CD4-positive, alpha-beta T cell treated with Interleukin-12 subunit alpha and Interleukin-12 subunit beta, for 1 hour (primary cell): ENCODE data around the gene ELMO2.

Experiments used
- DNase-seq: peaks from one replicate; pipeline ENCODE4 v3.0.0-alpha.2; 2020

ELMO2 gene

GRCh38 chr20:46350986-46351267 lies 55.5 kb downstream of the ELMO2 start:
- no peak for DNase-seq

- DNase-seq: no peak
Measured at GRCh38 chr20:46350201-46350985, 56.0 kb downstream of the ELMO2 start.

- DNase-seq: no peak
Measured at GRCh38 chr20:46349742-46350056, 56.7 kb downstream of the ELMO2 start.

GRCh38 chr20:46349035-46349741 lies 57.2 kb downstream of the ELMO2 start:
- DNase-seq: peak; percentile 52

- no peak for DNase-seq
Measured at GRCh38 chr20:46347841-46348803, 58.3 kb downstream of the ELMO2 start.

- DNase-seq: no peak
Measured at GRCh38 chr20:46346770-46347169, 59.6 kb downstream of the ELMO2 start.

GRCh38 chr20:46344488-46345162 lies 61.8 kb downstream of the ELMO2 start:
- no peak for DNase-seq

GRCh38 chr20:46343975-46344357 lies 62.4 kb downstream of the ELMO2 start:
- DNase-seq: no peak

- DNase-seq: no peak
Measured at GRCh38 chr20:46343348-46343974, 63.0 kb downstream of the ELMO2 start.

GRCh38 chr20:46342451-46343347 lies 63.7 kb downstream of the ELMO2 start:
- no peak for DNase-seq

- no peak for DNase-seq
Measured at GRCh38 chr20:46342010-46342378, 64.4 kb downstream of the ELMO2 start.

GRCh38 chr20:46341074-46342009 lies 65.1 kb downstream of the ELMO2 start:
- no peak for DNase-seq

- no peak for DNase-seq
Measured at GRCh38 chr20:46339037-46339436, 67.4 kb downstream of the ELMO2 start.

GRCh38 chr20:46336735-46337134 lies 69.7 kb downstream of the ELMO2 start:
- DNase-seq: no peak

- DNase-seq: no peak
Measured at GRCh38 chr20:46334303-46334904, 72.0 kb downstream of the ELMO2 start.

GRCh38 chr20:46333161-46333991 lies 73.0 kb downstream of the ELMO2 start:
- no peak for DNase-seq

- no peak for DNase-seq
Measured at GRCh38 chr20:46332373-46333160, 73.8 kb downstream of the ELMO2 start.
